G401 (cell line): ENCODE results near the gene PTH1R. TPM values are rescaled to one million over a fixed set of nuclear protein-coding genes. Genes with fewer than 3 reads are reported as not detected.

Experiments
- DNase-seq: peaks from one replicate; pipeline ENCODE4 v3.0.0-alpha.2; 2015; ENCODE audit warnings: low spot score
- in situ Hi-C: cut with HindIII; loops from 2 replicates; pipeline ENCODE4 v1.10.0; 2016; ENCODE audit warnings: low sequenced_read_pairs, mixed read lengths
- total RNA-seq: library from RNA; depleted of rRNA; stranded (reverse); fragments of >200 nt; shearing (Covaris generic); gene quantifications from 2 replicates; pipeline ENCODE4 v1.2.3, GENCODE V29; 2014

The PTH1R gene
- total RNA-seq, 1 experiment from 2014 or later = 14.8 TPM

DNA sequence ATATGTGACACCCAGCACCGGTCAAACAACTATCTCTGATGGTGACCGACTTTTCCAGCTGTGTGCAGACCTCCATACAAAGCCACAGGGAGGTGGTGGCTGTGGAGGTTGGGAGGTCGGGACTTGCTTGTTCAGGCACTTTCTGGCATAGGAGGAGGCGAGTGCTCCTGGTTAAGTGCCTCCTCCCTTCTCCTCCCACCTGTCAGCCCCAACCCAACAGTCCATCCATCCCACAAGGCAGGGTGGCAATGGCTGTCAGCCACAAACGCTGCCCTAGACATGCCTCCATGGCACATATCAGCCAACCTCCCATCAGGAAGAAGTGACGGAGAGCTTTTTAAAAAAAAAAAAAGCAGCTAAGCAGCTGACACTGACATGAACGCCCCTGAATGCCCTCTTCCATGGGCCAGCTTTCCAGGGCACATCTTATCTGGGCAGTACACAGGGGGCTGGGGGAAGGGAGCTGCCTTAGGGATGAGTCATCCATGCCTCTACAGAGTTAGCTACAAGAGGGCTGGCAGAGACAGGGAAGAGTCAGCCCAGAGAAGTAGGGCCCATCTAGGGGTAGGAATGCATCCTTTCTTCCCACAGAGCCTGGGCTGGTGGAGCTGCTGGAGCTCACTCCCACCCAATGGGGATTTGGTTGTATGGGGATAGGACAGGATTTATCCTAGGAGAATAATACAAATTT lies 57.8 kb downstream of the PTH1R start:
- DNase-seq = no peak
- in situ Hi-C loops = no loop called here

DNA sequence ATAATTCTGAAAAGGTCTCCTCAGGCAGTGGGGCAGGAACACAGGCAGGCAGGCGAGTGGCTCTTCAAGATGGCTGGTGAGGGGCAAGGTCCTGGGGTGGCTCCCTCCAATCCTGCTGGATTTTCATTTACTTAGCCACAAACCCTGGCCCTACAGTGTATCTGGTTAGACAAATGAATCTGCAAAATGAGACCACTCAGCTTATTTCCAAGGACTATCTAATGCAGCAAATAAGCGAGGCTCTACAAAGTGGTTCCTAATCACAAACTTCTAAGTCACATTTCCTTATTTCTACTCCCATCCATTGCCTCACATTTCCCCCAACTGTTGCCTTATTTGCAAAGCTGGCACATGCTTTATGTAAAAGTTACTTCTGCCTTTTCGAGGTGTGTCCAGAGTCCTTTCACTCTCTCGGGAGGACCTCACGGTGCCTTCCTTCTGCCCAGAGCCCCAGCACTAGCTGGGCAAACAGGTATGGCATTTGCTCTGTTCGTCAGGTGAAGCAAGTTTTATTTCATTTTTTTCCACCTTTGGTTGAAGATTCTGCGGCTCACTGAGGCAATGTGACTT lies 58.6 kb downstream of the PTH1R start:
- no peak for DNase-seq
- in situ Hi-C loops = no loop called here

DNA sequence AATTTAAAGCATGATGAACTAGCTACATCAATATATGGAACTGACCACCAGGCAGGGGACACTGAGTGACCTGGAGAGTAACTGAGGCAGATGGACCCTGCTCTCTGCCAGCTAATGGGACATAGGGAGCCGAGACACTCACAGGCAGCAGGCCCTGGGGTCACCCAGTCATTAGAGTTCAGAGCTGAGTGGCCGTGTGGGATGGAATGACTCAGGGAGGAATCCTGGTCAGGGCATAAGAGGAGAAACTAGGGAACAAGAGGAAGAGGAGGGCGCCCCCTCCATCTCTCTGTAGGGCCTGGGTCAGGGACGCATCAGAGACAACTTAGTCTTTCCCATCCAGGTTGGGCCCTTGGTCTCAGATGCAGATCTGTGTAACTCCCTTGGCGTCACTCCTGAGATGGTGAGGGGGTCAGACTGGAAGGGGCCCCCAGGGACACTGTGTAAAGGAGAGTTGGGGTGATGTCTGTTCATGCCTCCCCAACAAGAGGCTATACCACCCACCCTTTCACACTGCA lies 59.3 kb downstream of the PTH1R start:
- in situ Hi-C loops = no loop called here

GRCh38 chr3:46938118-46938517 lies 60.6 kb downstream of the PTH1R start:
- in situ Hi-C loops = no loop called here
- DNase-seq = no peak

More for the DNA sequence above, 59.3 kb downstream of the PTH1R start:
- no peak for DNase-seq

DNA sequence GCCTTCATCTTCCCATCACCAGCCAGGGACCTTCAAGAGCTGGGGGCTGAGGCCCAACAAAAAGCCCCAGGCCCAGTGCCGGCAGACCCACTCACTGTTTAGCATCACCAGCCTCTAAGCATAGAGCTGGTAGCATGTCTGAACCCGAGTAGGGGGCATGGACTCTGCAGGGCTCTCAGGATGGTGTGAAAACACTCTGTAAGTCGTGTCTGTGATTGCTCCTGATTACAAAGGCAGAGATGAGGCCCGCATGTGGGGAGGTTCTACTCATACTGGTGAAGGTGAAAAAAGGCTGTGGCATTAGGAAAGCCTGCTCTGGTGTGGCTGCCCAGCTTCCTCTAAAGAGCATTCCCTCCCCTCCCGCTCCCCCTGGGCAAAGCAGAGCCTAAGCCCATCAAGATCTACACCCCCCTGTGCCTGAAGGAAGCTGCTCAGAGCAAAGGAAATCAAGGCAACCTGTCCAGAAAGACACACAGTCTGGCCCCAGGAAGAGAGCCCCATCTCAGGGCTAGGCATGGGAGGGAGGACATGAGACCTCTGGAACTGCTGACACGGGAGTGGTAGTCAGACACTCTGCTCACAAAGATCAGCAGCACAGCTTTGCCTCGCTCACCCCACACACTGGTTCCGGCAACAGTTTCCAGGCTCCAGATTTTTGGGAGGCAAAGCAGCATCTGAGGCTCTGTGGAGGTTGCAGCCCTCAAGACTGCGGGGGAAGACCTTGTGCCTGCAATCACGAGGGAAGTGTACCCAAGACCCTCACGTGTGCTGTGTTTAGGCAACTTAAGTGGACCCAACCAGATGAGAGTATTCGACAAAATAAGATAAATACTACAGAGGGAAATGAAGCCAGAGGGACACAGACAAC lies 62.3 kb downstream of the PTH1R start:
- in situ Hi-C loops = no loop called here
- no peak for DNase-seq

- no peak for DNase-seq
- in situ Hi-C loops = no loop called here
These were observed 64.6 kb downstream of the PTH1R start for GRCh38 chr3:46942076-46942475.

DNA sequence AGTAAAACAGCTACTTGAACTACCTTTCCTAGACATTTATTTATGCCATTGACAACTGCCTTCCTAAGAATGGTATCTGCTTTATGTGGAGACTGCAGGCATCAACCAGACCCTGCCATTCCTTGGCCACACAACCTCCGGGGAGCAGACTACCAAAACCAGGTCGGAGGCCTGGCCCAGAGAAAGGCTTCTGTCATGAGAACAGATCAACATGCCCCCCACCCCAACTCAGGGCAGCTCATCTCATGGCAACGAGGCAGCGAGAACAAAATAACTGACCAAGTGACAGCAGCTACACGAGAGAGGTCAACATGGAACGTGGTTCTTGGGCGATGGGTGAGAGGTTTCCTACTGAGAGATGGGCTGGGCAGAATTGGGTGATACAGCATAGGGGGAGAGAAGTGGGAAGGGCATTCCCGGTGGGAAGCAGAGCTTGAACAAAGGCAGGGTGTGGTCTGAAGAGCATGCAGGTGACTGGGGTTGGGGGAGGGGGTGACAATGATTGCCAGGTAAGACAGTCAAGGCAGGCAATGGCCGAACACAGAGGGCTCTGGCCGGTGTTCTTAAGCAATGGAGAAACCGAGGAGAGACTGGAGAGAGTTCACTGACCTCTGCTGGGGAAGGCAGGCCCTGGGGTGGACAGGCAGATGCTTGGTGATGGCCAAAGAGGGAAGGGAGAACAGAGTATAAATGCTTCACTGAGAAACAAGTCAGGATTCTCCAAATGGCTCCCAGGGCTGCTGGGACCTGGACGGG lies 65.1 kb downstream of the PTH1R start:
- in situ Hi-C loops = no loop called here

GRCh38 chr3:46943237-46944187 lies 66.0 kb downstream of the PTH1R start:
- in situ Hi-C loops = no loop called here
- no peak for DNase-seq

More for the DNA sequence above, 65.1 kb downstream of the PTH1R start:
- no peak for DNase-seq

DNA sequence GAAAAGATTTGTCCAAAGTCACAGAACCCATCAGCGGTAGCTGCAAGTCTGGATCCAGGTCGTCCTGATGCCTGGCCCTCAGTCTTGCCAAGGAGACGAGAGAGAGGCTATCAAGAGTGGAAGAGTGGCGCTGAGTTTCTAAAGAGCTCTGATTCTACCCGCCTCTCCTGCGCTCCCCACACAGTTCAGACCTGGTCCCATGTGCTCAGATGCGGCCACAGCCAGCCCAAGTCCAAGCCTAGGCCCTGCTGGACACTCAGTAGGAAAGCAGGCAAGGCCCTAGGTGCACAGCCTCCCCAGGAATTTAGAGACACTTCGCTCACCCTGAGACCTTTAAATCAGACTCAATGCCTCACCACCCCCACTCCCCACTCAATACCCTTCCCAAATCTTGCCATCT lies 66.7 kb downstream of the PTH1R start:
- in situ Hi-C loops = no loop called here
- no peak for DNase-seq

DNA sequence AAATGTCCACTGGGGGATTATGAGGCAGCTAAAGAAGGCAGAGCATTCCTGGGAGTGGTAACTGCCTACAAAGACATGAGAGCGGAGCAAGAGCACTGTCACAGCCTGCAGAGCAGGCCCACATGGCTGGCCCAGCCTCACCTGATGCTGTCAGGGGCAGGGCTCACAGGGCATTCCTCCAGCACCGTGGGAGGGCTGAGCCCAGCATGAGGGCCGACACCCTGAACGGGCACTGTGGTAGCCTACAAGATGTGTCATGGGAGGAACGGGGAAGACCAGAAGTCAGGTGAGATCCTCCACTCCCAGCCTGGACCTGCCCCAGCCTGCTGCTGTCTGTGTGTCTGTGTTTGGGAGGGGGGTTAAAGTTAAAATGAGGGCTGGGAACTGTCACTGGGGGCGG lies 68.9 kb downstream of the PTH1R start:
- no peak for DNase-seq
- in situ Hi-C loops = no loop called here

DNA sequence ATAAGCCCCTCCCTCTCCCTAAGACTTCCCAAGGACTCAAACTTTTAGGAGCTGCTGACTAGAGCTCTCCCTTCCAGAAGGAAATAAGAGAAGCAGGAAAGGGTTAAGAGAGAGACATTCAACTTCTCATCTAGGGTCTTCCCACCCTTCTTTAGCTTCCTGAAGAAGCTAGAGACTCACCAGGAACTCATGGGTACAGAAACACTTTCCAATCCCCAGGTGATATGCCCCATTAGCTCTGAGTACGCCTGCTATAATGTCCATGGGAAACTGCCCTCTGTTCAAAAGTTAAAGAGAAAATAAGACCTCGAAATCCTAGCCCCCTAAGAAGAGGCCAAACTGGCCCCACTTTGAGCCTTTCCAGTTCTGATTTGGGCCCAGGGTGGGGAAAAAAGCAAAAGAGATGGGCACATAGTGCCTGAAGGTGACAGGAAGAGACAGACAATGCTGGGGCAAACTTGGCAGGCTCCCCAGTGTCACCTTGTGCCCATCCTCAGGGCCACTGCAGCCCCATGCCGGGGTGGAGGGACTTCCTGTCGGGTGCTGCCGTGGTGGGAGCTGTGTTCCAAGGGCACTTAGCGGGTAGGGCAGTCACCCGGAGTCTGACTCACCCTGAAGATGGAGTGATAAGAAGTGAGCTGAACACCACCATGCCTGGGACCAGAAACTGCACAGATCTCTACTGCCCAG lies 69.5 kb downstream of the PTH1R start:
- DNase-seq = no peak

DNA sequence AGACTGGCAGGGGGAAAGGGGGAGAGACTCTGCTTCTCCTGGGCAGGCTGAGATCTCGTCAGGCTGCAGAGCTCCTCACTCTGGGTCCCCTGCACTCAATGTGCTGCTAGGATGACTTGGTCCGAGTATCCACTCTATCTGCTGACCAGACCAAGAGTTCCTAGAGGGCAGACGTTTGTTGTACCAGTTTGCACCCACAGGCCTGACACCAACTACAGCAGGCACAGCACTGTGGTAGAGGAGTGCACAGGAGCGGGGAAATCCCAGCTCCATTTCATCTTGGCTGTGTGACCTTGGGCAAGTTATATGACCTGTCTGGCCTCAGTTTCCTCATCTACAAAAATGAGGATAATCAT lies 70.0 kb downstream of the PTH1R start:
- in situ Hi-C loops = no loop called here
- DNase-seq = no peak

More for the DNA sequence above, 69.5 kb downstream of the PTH1R start:
- in situ Hi-C loops = no loop called here

- DNase-seq = peak; percentile 54
- in situ Hi-C loops = no loop called here
These were observed 70.7 kb downstream of the PTH1R start for GRCh38 chr3:46947981-46948791.

- in situ Hi-C loops = no loop called here
- no peak for DNase-seq
These were observed 71.5 kb downstream of the PTH1R start for GRCh38 chr3:46948830-46949671.

DNA sequence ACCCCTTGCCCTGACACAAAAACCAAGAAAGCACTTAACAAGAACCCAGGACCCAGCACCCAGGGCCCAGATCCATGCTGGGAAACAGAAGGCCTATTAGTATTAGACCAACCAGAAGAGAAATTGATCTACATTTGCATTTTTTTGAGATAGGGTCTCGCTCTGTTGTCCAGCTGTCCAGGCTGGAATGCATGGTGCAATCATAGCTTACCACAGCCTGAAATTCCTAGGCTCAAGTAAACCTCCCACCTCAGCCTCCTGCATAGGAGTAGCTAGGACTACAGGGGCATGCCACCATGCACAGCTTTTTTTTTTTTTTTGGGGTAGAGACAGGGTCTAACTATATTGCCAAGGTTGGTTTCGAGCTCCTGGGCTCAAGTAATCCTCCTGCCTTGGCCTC lies 72.7 kb downstream of the PTH1R start:
- no peak for DNase-seq
- in situ Hi-C loops = no loop called here

DNA sequence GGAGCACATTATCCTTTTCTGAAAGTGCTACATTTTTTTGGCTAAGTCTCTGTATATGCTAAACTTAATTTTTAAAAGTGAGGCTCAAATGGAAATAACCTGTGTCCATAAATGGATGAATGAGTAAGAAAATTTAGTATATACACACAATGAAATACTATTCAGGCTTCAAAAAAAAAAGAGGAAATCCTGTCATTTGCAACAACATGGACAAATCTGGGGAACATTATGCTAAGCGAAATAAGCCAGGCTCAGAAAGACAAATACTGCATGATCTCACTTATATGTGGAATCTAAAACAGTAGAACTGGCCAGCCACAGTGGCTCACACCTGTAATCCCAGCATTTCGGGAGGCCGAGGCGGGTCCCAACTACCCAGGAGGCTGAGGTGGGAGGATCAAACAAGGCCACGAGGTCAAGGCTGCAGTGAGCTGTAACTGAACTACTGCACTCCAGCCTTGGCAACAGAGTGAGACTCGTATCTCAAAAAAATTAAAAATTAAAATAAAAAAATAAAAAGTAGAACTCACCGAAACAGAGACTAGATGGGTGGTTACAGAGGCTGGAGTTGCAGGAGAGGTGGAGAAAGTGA lies 73.2 kb downstream of the PTH1R start:
- in situ Hi-C loops = no loop called here
- DNase-seq = no peak
